ENCODE data around the gene CHIT1.

DNA sequence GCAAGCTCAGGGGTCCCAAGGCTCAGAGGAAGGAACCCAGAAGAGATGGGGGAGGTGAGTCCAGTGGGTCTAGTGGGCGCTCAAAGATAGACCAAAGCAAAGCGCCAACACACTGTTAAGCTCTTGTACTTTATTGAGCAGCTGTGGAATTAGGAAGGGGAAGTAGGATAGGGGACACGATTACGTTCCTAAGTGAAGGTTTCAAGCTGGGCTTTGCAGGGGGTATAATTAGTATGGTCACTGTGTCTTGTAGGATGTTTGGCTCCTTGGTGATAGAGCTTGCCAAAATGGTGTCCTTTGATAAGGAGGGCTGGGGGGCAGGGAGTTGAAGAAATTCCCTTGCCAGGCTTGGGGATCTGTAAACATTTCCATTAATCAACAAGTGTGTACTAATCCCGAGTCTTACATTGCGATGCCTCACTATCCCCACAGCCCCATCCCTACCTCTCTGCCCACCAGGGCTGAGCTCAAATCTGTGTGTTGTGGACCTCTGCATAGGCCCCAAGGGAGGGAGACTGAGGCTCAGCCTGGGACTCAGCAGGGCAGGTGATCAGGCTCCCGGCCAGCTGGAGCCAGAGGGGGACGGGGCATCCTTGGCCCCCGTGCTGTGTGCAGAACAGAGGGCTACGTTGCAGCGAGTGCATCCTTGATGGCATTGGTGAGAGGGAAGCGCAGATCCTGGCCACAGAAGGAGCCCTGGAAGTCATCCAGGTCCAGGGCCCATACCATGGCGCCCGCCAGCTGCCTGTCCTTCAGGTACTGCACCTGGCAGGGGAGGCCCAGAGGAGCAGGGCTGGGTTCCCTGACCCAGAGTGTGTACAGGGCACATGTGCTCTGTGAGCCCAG is 50.4 kb downstream of the CHIT1 start:
- TF ChIP-seq, protein P1, sequence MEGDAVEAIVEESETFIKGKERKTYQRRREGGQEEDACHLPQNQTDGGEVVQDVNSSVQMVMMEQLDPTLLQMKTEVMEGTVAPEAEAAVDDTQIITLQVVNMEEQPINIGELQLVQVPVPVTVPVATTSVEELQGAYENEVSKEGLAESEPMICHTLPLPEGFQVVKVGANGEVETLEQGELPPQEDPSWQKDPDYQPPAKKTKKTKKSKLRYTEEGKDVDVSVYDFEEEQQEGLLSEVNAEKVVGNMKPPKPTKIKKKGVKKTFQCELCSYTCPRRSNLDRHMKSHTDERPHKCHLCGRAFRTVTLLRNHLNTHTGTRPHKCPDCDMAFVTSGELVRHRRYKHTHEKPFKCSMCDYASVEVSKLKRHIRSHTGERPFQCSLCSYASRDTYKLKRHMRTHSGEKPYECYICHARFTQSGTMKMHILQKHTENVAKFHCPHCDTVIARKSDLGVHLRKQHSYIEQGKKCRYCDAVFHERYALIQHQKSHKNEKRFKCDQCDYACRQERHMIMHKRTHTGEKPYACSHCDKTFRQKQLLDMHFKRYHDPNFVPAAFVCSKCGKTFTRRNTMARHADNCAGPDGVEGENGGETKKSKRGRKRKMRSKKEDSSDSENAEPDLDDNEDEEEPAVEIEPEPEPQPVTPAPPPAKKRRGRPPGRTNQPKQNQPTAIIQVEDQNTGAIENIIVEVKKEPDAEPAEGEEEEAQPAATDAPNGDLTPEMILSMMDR (IDR thresholded peaks at IDR 0.05 in 4 of 5, conservative IDR thresholded peaks at IDR 0.05 in 1 of 5) = no peak
- TF ChIP-seq POLR2A (IDR thresholded peaks at IDR 0.05) = no peak
